Measurements from ENCODE around the gene ANAPC16.
"Not testable (repeated sequence)": the region's sequence is repeated elsewhere in the genome, so short reads cannot be mapped to it uniquely, and the experiment has no call there.

The ANAPC16 gene

GRCh38 chr10:72215611-72216549 lies at the start of gene ANAPC16, which contains the start of gene ASCC1:
Gene ANAPC16, plus strand, starts transcription at chr10:72216012. Its CDS starts 7,903 bp downstream, at chr10:72223915.
Gene ASCC1, minus strand, starts transcription at chr10:72216276. Its CDS starts 2,978 bp downstream, at chr10:72213298.
- peak; percentile 94 for DNase-seq

- DNase-seq: no peak
Measured at GRCh38 chr10:72167118-72167517, 48.7 kb upstream of the ANAPC16 start.

DNA sequence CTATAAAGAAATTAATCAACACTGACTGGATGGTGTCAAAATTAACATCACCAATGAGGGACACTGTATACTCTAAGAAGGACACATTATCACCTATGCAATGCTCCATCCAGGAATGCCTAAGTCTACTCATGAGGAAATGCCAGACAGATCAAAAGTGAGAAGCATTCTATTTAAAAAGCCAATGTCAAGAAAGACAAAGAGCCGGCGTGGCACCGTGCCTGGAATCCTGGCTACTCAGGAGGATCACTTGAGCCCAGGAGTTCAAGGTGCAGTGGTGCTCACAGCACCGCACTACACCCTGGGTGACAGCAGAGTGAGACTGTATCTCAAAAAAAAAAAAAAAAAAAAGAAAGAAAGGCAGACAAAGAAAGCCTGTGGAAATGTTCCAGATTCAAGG lies 45.5 kb upstream of the ANAPC16 start:
- DNase-seq: no peak

GRCh38 chr10:72170733-72171132 lies 45.1 kb upstream of the ANAPC16 start:
- no peak for DNase-seq

- no peak for DNase-seq
Measured at GRCh38 chr10:72171175-72171630, 44.6 kb upstream of the ANAPC16 start.

GRCh38 chr10:72173262-72173618 lies 42.6 kb upstream of the ANAPC16 start:
- no peak for DNase-seq

DNA sequence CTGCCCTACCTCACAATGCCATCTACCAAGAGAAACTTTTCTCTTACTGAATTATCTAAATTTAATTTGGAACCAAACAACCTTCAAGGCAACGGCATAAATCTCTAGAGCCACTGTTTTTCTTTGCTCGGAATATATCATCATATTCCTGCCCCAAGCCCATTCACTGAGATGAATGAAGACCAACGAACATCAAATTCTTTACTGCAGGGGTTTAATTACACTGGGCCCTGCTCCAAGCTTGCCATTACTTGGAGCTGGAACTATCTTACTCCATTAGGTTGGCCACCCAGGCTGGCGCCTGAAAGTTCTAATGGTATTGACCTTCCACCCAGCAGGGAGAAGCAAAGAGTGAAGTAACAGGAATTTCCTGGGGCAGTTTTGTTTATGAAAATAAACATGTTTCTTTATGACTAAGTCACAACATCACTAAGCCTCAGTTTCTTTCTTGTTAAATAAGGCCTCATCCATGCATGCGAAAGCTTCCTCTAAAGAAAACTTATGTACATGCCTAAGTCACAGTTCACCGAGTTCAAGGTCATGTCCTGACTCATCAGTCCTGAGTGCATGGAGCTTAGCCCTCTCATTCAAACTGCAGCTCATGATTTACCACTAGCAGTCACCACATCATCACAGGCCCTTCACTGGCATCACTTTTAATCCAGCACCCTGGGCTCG lies 42.1 kb upstream of the ANAPC16 start:
- no peak for DNase-seq

DNA sequence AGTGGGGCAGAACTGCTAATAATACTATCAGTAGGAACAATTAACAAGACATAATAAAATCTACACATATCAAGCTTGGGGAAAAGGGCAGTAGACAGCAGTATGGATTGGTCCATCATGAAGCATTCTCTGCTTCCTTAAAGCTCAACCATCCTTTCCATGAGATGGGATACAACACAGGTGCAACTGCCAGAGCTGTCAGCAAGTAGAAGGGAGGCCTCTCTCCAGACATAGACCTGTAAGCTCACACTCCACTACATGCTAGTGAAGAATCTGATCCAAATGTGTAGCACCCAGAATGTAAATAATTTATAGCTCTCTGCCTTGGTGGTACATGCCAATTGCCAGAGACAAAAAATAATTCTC lies 41.5 kb upstream of the ANAPC16 start:
- no peak for DNase-seq

DNA sequence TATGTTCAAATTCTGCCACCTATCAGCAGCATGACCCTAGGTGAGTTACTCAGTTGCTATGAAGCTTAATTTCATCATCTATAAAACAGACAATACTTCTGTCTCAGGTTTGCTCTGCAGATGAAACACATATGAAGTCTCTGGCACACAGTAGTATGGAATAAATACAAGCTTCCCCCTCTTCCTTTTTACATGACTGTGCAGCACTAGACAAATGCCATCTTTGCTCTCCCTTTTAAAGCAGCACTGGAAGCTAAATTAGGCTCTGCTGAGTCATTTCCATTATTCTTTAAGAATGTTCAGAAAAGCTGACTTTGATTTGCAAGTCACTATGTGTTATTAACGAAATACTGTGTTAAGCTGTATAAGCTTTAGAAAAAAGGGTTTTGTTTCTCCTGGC lies 40.7 kb upstream of the ANAPC16 start:
- DNase-seq: no peak

DNA sequence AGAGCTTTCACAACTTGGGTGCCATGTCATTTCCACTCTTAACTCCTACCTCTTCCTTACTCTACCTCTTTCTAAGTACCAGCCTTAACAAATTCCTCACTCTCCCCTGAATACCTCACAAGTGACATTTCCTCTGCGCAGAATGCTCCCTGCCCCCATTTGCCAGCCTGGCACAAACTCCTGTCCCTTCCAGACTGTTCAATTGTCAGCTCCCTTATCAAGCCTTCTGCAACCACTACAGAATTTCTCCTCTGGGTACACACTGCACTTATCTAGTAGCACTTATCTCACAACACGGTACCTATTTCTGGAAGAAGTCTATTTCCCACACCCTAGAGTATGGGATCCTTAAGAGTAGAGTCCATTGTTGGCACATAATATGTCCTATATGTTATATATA lies 39.1 kb upstream of the ANAPC16 start:
- no peak for DNase-seq

DNA sequence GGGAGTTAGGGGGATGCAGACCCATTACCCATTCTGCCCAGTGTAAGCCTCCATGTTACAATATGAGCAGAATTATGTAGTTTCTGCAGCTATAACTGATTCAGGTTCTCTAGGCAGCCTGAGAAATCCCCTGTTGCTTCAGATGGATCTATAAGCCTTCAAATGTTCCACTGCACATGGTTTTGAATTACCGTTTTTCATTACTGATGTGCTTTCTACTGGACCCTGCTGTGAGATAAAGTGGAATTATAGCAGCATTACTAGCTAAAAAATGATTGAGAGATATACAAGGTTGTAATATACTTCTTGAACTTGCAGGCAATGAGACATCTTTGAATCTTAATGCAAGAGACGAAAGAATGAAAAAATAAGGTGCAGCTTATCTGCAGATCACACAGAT lies 38.4 kb upstream of the ANAPC16 start:
- no peak for DNase-seq

DNA sequence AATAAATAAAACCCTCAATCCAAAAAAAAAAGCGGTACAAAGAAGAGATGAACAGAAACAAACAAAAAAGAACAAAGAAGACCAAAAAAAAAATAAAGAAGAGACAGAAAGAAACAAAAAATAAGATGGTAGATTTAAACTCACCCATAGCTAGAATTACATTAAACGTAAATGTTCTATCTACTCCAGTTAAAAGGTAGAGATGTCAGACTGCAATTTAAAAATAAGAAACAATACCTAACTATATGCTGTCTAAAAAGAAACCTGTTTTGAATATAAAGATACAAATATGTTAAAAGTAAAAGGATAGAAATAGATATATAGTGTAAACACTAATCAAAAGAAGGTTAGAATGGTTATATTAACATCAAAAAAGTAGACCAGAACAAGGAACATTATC lies 31.7 kb upstream of the ANAPC16 start:
- no peak for DNase-seq

DNA sequence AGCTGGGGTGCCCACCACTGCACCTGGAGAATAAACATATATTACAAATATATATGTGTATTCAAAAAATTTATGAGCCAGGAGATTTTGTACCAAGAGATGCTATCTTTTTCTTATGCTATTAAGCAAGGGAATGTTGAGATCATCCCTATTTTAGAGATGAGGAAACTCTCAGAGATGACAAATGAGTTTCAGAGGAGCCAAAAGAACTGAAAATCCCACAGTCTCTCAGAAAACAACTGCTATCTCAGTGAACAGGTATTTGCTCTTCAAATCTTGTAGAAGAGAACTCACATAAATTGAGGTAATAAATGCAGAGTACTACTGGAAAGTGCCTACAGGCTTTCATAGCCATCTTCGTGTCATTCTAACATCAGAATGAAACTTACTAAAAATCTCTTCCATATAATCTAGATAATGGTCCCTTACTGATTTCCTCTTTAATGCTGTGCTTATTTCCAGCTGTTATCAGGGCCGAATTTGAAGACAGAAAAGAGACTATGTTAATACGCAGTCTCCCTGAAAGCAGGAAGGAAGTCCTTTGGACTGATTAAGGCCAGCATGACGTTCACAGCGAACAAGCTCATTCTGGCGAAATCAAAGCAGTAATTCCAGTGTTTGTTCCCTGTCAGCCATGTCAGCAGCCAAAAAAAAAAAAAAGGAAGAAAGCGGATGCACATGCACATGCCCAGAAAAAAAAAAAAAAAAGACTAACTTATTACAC lies 29.4 kb upstream of the ANAPC16 start:
- DNase-seq: no peak

DNA sequence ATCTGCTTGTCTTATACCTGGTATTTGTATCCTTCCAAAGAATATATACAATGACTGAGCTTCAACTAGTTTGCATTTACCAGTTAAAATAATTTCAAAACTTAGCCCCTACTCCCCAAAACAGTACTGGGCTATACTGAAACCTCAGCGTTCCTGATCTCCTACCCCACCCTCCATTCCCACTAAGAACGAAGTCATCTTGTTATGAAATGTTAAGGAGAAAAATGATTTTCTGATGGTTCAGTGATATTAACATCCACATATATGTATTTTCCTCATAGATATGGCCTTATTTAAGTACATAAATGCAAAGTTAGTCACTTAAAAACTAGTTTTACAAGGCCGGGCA lies 28.9 kb upstream of the ANAPC16 start:
- no peak for DNase-seq

DNA sequence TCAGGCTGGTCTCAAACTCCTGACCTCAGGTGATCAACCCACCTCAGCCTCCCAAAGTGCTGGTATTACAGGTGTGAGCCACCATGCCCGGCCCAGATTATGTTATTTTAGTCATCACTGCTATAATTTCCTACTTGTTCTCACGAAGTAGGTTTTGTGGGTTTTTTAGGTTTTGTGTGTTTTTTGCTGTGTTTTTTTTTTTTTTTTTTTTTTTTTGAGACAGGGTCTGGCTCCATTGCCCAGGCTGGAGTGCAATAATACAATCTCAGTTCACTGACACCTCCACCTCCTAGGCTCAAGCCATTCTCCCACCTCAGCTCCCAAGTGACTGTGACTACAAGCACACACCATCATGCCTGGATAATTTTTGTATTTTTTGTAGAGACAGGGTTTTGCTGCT lies 20.9 kb upstream of the ANAPC16 start:
- DNase-seq: no peak

GRCh38 chr10:72200883-72201282 lies 14.9 kb upstream of the ANAPC16 start:
- no peak for DNase-seq

DNA sequence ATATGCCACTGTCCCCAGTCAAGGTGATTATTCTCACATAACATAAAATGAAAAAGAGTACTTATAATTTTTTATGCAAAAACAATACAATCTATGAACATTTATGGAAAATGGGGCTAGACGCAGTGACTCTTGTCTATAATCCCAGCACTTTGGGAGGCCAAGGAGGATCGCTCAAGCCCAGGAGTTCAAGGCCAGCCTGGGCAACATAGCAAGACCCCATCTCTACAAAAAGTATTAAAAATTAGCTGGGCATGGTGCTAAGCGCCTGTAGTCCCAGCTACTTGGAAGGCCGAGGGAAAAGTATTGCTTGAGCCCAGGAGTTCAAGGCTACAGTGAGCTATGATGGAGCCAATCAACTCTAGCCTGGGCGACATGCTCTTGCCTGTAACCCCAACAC lies 14.5 kb upstream of the ANAPC16 start:
- no peak for DNase-seq

- DNase-seq: no peak
Measured at GRCh38 chr10:72204296-72204695, 11.5 kb upstream of the ANAPC16 start.

DNA sequence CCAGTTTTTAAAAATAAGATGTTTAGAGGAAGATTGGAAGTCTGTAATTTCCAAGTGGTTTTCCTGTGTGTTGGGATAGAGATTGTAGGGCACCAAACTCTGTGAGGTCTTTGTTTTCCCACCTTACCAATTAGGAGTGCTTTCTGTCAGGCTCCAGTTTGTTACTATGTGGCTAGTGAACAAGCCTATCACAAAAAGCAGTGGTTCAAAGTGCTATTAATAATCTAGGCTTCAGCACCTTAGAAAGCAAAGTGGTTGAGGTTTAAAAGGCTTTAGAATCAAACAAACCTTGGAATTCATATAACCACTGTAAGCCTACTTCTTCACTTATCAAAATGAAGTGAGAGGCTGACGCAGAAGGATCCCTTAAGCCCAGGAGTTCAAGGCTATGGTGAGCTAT lies 11.1 kb upstream of the ANAPC16 start:
- no peak for DNase-seq

DNA sequence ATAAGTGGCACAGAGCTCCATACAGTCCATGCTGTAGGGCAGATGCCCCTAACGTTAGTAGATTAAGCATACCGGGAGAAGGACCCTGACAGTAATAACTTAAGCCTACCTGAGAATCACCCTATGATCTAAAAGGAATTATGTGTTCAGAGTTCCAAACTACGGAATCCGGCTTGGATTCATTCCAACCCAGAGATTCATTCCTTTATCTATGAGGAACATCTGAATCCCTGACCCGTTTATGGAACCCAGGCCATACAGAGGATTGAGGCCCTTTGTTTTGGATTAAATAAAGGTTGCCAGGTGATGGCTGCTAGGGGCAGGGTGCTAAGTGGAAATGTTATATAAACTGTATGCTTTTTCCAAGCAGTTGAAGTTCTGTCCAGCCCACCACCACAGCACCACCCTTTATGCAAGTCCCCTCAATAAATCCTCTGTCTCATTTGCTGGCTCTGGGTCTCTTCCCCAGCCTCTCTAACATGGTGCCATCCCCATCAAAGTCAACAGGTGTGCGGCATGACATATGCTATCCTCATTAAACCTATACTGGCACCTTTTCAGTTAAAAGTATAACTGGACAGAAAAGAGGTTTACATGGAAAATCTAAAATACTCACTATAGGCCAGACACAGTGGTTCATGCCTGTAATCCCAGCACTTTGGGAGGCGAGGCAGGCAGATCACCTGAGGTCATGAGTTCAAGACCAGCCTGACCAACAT lies 9.1 kb upstream of the ANAPC16 start:
- DNase-seq: no peak

DNA sequence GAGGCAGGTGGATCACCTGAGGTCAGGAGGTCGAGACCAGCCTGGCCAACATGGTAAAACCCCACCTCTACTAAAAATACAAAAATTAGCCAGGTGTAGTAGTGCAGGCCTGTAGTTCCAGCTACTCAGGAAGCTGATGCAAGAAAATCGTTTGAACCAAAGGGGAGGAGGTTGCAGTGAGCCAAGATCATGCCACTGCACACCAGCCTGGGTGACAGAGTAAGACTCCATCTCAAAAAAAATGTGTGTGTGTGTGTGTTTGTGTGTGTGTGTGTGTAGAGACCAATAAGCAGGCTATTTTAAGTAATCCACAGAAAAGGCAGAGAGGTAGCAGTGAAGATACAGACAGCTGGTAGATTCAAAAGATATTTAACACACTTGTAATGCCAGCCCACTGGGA lies 7.3 kb upstream of the ANAPC16 start:
- not testable (repeated sequence) for DNase-seq

GRCh38 chr10:72211381-72211780 lies 4.4 kb upstream of the ANAPC16 start:
- not testable (repeated sequence) for DNase-seq

- DNase-seq: not testable (repeated sequence)
Measured at GRCh38 chr10:72211832-72212231, 4.0 kb upstream of the ANAPC16 start.
